HG02943 (cell line): Measurements from ENCODE around the gene RP9.
"Not testable (repeated sequence)": the region's sequence is repeated elsewhere in the genome, so short reads cannot be mapped to it uniquely, and the experiment has no call there.

ENCODE experiments used
- ATAC-seq: cut with Tn5 transposase; IDR thresholded peaks from one replicate; pipeline ENCODE4 v1.9.1; 2021; ENCODE audit warnings: mild to moderate bottlenecking, low read depth, moderate library complexity; ENCODE audit not compliant: unreplicated experiment

The RP9 gene

GRCh38 chr7:33107136-33108066 is 1.8 kb downstream of the RP9 start:
- no peak for ATAC-seq

- ATAC-seq, result no peak
These were observed 7.3 kb downstream of the RP9 start for GRCh38 chr7:33101906-33102305.

DNA sequence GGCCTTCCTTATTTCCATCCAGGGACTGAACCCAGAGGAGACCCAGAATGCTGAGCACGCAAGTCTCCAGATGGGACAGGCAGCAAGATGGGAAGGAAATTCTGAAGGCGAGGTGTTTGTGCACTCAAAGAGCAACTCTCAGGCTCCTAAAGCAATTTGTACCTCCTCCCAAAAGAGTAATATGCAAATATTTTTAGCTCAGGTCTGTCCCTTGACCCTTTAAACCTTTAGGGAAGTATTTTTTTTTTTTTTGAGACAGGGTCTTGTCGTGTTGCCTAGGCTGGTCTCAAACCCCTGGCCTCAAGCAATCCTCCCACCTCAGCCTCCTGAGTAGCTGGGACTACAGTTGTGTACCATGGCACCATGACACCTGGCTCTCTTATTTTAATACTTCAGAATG is 8.4 kb downstream of the RP9 start:
- no peak for ATAC-seq

- ATAC-seq, result no peak
These were observed 9.9 kb downstream of the RP9 start for GRCh38 chr7:33099154-33099940.

- not testable (repeated sequence) for ATAC-seq
These were observed 14.4 kb downstream of the RP9 start for GRCh38 chr7:33094745-33095275.

- ATAC-seq, result no peak
These were observed 15.9 kb downstream of the RP9 start for GRCh38 chr7:33093266-33093665.

GRCh38 chr7:33091641-33092191 is 17.5 kb downstream of the RP9 start:
- ATAC-seq, result no peak

DNA sequence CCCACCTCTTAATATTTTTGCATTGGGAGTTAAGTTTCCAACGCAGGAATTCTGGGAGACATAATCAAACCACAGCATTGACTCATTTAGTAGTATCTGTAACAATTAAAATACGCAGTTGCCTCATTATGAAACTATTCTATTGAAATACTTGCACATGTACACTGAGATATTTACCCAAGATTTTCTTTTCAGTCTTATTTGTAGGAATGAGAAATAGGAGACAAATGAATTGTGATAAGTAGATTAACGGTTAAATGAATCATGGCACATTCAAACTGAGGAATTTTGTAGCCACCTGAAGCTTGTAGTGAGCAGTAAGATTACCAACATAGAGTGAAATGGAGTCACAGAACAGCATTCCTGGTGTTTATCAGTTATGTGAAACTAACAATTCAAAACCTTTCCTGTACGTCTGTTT is 18.1 kb downstream of the RP9 start:
- no peak for ATAC-seq

DNA sequence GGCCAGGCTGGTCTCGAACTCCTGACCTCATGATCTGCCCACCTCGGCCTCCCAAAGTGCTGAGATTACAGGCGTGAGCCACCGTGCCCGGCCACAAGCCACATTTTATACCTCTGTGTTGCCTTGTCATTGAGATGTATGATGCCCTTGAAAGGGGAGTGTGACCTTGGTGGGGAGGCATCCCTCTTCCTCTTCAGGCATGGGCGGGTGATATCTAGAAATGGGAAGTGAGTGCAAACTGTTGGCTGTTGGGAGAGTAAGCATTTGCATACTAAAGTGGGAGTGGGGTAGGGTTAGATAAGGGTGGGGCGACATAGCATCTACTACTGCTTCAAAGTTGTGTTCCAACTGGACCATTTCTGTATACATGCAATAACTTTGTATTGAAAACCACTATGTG is 20.1 kb downstream of the RP9 start:
- no peak for ATAC-seq

GRCh38 chr7:33087858-33088257 is 21.3 kb downstream of the RP9 start:
- ATAC-seq, result no peak

GRCh38 chr7:33087356-33087755 is 21.8 kb downstream of the RP9 start:
- ATAC-seq, result no peak

DNA sequence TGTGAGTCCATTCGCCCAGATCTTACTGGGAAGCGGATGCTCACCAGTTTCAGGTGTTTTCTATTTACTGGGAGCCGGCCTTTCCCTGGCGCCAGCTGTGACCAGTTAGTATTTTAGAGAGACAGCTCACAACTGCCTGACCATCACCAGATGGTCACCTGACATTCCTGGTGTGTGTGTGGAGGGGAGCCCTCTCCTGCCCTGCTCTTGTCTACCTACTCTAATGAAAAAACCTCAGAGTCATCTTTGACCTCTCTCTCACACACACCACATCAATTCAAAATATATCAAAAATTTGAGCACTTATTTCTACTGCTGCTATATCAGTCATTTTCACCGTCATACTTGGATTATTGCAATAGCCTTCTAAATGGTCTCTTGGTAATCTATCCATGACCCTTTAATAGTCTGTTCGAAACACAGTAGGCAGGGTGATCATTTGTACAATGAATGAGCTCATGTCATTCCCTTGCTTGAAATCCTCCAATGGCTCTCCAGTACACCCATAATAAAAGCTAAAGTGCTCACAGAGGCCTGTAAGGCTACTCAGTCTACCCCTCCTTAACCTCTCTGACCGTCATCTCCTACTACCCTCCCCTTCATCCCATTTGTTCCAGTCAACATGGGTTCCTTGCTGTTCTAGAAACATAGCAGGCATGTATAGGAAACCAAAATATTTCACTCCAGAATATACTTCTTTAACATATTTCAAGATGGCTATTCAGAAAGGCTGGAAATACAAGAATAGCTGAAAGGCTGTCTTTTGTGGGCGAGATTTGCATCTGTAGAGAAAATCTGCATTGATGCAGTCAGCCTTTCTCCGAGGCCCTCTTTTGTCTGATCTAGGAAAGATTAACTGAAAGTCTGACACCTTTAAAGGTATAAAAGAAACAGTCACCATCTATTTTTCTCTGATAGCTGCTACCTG is 29.2 kb downstream of the RP9 start:
- ATAC-seq, result no peak

DNA sequence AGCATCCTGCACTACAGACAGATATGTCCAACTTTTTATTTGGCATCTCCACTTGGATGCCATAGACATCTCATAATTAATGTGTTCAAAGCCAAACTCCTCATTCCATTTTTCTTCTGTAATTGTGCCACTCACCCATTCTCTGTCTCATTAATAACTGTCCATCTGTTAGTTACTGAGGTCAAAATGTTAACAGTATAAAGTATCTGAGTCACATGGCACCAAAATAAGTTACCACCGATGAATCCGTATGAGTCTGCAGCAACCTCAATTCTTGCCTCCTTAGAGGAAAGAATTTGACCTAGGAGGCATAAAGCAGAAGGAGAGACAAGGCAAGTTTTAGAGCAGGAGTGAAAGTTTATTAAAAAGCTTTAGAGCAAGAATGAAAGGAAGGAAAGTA is 30.1 kb downstream of the RP9 start:
- ATAC-seq, result no peak

- ATAC-seq, result no peak
These were observed 32.5 kb downstream of the RP9 start for GRCh38 chr7:33076737-33077136.

DNA sequence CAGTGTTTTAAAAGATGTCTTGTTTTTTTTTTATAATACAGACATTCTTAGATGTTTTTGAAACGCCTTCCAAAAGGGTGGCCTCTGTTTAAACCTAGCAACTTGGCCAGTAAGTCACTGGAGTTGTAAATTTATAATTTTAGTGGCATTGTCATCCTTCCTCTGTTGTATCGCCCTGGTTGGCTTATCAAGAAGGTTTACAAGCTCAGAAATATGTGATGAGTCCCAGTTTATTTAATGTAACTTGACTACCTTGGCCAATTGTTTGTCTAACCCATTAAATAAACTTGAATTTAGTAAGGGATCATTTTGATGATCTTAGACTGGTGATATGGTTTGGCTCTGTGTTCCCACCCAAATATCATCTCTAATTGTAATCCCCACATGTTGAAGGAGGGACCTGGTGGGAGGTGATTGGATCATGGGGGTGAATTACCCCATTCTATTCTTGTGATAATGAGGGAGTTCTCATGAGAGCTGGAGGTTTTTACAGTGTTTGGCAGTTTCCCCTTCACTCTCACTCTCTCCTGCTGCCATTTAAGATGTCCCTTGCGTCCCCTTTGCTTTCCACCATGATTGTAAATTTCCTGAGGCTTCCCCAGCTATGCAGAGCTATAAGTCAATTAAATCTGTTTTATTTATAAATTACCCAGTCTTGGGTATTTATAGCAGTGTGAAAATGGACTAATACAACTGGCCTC is 33.2 kb downstream of the RP9 start:
- no peak for ATAC-seq

- no peak for ATAC-seq
These were observed 36.0 kb downstream of the RP9 start for GRCh38 chr7:33073243-33073642.

DNA sequence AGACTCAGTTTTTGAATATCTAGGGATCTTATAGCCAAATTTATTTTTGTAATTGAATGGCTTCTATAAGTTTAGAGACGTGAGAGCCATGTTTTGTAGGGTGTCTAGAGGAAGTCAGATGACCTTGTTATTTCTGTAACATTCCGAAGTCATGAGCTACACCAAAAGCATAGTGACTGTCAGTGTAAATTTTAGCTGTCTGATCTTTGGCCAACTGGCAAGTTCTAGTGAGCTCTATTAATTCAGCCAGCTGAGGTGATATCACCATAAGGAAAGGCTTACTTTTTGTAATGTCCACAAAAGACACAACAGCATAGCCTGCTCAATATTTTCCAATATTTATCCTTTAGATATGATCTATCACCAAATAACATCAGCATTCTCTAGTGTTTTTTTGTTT is 36.7 kb downstream of the RP9 start:
- ATAC-seq, result no peak

GRCh38 chr7:33070831-33071230 is 38.4 kb downstream of the RP9 start:
- ATAC-seq, result no peak

DNA sequence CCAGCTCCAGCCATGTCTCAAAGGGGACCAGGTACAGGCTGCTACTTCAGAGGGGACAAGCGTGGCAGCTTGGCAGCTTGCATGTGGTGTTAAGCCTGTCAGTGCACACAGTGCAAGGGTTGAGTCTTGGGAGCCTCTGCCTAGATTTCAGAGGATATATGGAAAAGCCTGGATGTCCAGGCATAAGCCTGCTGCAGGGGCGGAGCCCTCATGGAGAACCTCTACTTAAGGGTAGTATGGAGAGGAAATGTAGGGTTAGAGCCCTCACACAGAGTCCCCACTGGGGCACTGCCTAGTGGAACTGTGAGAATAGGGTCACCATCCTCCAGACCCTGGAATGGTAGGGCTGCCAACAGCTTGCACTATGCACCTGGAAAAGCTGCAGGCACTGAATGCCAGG is 38.9 kb downstream of the RP9 start:
- ATAC-seq, result no peak
